Measurements from ENCODE around the gene CISD2.
"Not testable (repeated sequence)": the region's sequence is repeated elsewhere in the genome, so short reads cannot be mapped to it uniquely, and the experiment has no call there.

Gene CISD2, protein sequence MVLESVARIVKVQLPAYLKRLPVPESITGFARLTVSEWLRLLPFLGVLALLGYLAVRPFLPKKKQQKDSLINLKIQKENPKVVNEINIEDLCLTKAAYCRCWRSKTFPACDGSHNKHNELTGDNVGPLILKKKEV

DNA sequence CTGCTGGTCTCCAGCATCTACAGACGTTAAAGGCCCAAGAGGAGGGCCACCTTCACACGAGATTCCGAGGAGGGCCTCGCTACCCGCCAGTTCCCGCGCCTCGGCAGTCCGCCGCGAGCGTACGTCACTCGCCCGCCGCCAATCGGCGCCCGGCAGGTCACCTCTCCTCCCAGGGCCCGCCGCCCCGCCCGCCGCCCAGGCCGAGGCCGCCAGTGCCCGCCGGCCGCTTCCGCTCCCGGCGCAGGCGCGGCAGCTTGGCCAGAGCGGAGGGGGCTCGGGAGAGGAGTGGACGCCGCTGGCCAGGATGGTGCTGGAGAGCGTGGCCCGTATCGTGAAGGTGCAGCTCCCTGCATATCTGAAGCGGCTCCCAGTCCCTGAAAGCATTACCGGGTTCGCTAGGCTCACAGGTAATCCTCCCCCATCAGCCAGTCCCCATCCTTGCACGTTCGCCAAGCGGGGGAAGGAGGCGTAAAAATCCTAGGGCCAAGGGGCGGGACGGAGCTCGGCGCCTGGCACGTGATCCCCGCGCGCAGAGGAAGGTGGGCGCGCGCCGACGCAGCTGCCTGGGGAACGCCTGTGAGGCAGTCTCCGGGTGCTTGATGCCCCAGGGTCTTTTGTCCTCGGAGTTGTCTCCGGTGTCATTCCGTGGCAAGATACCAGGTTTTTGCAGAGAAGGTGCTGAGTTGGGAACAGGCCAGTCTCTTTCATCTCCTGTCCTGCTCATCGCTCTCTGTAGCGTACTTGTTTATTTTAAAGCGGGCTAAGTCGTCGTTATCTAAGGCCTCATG, at the start of gene CISD2:
Gene CISD2 (plus strand): TSS at position 212 of the 788 bp plus-strand sequence. CDS start 93 bp downstream, at position 305.
- DNase-seq (ENCODE audit: low read depth), result peak; percentile 86

DNA sequence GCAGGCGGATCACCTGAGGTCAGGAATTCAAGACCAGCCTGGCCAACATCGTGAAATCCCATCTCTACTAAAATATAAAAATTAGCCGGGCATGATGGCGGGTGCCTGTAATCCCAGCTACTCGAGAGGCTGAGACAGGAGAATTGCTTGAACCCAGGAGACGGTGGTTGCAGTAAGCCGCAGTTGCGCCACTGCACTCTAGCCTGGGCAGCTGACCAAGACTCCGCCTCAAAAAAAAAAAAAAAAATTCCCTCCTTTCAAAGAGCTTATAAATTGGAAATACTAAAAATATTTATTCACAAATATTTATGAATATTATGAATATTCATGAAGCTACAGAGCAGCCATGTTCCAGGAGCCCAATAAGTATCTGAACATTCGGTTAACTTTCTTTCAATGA, 49.7 kb upstream of the CISD2 start:
- DNase-seq (ENCODE audit: low read depth), result not testable (repeated sequence)

DNA sequence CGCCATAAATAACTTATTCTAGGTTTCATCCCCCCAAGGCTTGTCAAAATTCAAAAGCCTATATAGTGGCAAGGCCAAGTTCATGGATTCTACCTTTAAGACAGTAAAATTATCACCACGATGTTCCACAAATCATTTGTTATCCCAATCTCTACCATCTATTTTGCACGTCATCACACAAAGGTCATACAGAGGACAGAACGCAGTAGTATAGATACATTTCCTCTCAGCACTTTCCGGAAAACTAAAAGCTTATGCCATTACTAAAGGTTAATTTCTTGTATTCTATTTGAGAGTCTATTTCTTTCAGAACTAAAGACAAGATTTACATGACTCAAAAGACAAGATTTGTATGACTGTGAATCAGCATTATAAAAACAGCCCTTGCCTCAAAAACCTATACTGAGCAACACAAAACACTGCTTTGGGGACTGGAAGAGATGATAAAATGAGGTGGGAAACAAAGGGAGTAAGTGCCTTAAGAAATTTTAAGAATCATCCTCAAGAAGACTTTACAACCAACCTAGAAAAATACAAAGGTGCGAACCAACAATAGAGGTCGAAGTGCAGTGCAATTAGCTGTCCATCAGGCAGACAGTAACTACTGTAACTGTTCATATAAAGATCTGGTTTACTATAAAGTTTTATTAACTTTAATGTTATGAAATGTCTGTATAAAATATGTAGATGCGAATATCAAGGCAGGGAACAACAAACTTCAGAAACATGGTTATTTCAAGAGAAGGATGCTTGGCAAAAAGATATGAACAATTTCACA, 49.0 kb upstream of the CISD2 start:
- DNase-seq (ENCODE audit: low read depth), result no peak

DNA sequence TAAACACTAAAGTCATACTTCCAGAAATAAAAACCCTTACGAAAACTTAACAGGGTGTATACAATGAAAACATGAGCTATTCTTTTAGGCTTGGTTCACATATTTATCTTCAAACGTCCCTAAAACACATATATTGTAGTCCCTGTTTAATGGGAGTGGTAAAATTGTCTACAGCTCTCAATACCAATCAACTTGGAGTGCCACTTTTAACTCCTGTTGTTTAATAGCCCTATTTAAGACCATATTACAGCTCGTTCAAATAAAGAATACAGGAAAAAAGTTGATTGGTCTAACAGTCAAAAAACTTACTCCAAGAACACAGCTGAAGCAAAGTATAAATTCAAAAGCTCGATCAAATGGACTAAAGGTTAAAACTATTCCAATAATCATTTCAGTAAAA, 45.3 kb upstream of the CISD2 start:
- no peak for DNase-seq (ENCODE audit: low read depth)

DNA sequence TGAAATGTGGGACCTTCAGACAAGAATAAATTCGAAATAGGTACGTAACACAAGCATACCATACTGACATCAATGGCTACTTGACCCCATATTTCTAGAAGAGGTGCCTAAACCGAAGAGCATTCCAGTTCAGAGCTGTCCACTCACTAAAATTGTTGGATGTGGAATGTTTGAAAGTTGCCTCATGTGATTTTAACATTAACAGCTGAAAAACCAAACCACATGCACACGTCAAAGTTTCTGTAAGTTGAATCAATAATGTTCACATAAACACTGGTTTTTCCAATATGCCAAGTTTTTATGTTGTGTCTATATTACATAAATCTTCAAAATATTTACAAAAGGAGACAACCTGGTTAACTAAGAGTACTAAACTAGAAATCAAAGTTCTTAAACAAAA, 44.9 kb upstream of the CISD2 start:
- DNase-seq (ENCODE audit: low read depth), result no peak

DNA sequence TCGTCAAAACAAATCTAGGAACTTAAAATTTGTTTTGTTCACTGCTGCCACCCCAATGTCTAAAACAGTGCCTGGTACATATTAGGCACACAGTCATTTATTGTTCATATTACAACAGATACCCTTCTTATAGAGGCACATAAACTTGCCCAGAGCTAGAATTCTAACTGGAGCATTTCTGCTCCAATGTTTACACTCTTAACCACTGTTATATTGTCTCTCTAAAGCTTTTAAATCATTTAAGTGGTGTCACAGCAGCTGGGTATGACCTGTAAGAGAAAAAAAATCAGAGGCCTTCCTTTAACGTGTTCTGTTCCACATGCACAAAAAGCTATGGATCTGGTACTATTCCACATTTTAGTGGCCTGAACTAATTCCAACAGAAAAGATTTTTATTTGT, 44.4 kb upstream of the CISD2 start:
- no peak for DNase-seq (ENCODE audit: low read depth)

DNA sequence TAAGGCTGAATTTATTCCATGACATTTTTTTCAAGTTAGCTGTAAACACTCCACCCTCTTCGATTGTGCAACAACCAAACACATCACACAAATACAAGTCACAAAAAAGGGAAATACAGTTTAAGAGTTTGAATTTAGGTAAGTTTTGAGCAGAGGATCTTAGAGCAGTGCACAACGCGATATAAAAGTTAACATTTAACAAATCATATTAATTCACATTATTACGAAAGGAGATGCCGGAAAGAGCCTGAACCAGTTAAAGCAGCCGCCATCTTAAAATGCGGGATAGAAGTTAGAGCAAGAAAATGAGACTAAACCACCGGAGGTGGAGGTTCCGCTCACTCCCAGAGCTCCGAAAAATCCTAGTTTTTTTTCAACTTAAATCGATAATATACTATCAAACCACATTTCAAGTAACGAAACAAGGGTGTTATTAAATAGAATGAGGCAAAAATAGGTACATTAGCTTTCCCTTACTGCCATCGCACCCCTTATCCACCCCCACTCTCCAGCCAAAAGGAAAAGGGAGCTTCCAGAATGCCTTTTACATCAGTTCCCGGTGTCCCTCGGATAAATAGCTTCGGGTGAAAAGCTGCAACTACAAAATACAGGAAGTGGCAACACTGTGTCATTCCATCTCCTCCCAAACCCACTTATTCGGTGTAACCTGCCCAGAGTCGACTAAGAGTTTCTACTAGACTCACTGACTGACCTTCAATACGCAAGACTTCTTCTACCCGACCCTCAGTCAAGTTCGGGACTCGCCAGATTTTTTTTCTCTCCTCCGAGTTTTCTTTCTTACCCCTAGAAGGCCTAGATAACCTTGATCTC, 43.3 kb upstream of the CISD2 start:
- DNase-seq (ENCODE audit: low read depth), result peak; percentile 3

DNA sequence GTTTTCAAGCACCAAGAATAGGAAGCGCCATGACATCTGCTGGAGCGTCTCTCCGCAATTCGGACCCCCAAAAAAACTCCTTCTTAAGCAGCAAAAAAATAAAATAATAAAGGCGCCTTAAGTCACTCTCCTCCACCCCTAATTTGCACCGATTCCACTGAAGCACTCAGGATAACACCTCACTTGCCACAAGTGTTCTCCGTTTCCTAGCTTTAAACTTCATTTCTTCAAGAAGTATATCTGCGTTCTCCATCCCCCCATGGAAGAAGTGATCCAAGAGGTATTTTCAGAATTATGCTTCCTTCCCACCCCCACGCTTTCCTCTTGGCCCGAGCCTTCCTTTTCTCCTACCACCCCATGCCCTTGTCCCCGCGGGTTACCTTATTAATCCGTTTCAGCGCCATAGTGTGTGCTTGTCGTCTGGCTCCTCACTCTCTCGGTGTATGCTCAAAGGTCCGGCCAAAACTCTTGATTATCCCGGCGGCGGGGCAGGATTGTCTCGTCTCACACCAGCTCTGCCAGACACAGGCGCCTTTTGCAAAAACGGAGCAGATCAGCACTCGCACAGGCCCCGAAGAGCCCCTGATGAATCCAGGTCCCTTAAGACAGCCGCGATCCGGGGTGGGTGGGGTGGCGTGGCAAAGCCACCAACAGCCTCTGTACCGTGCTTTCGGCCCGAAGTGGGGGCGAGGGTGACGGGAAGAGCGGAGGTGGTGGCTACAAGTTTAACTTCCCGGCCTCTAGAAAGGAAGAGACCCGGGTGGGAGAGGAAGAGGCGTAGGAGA, 42.5 kb upstream of the CISD2 start:
- DNase-seq (ENCODE audit: low read depth), result no peak

DNA sequence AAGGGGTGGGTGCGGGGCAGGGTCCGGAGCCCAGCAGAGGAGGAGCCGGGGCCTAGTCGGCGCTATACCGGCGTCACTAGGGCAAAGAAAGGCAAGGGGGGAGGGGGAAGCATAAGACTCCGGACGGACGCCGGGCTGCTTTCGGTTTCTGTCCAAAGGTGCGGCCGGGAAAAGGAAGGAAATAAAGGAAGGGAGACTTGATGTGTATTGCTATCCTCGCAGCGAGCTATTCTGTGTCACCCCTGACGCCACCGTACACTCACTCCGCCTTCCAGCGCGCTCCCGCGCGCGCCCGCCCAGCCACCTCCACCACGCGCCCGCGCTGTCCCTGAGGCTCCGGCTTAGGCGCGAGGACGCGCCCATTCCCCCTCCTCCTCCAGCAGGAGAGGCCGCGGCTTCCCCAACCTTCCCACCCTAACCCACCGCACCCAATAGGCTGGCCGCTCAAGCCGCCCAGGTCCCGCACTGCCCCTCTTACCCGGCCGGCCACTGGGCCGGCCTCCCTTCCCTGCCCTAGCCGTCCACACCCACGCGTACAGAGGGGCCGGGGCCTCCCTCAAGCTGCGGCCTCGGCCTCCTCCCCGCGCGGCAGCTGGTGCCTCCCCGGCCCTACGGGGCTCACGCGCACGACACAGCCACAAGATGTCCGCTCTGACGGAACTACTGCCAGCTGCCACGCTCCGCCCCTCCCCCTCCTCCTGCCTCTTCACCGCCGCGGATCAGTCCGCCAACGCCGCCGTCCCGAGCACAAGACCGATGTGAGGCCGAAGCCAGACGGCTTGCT, 41.7 kb upstream of the CISD2 start, which contains the start of gene UBE2D3:
Gene UBE2D3 (minus strand): TSS at position 662 of the 784 bp plus-strand sequence. CDS start 1,043 bp downstream, outside the sequence.
- DNase-seq (ENCODE audit: low read depth), result peak; percentile 94

DNA sequence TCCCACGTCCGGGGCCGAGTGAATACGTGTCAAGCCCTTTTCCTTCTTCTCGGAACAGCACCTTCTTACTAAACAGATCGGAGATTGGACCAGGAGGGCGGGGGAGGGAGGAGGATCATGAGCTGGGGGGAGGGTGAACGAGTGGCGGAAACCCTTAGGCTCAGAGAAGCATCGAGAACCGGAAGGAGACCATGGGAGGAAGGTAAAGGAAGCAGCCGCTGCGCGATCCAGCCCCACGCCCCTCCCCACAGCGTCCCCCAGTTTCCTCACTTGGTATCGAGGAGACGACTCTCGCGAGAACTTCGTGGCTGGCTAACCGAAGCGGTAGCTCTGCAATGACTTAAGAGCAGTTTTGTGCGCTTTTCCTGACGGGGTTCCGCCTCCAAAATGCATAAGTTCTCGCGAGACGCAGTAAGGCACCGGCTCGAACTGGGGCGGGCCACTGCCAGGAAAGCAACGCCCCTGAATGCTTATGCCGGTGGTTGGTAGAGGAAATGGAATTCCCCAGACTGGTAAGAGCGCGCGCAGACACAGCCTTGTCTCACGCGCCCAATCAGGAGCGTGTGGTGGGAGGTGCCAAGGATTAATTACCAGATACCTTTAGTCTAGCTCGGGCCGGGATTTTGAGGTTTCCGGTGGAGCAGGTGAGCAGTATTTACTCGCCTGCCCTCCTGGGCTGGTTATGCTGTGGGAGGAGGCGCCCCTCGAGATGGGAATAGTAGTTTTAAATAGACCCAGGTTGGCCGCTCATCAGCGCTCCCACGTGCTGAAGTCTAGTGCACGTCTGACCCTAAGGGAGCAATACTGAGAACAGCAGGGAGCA, 40.9 kb upstream of the CISD2 start:
- peak; percentile 98 for DNase-seq (ENCODE audit: low read depth)

DNA sequence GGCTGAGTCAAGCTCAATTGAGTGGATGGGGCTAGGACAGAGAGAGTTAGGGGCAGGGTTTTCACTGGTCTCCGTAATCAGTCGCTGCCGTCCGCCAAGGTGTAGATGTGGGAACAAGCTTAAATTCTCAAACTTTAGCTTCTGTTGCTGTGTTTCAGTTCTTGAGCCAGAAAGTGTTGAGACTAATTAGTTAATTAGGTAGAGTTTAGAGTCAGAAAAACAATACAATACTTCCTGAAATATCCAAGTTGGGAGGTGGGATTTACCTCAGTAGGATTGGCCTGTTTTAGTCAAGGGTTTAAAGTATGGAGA, 40.3 kb upstream of the CISD2 start:
- no peak for DNase-seq (ENCODE audit: low read depth)

DNA sequence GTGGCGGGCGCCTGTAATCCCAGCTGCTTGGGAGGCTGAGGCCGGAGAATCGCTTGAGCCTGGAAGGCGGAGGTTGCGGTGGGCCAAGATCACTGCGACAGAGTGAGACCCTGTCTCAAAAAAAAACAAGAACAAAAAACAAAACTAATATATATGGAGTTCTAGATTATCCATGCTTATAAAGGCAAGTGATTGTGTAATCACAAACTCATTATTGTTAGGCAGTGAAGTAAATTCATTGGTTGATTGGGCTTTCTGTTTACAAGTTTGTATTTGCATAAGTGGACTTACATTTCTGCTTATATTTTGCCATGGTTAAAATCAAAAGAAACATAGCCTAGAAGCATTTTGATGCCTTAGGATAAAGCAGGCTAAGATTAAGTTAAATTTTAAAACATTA, 39.0 kb upstream of the CISD2 start:
- DNase-seq (ENCODE audit: low read depth), result no peak

DNA sequence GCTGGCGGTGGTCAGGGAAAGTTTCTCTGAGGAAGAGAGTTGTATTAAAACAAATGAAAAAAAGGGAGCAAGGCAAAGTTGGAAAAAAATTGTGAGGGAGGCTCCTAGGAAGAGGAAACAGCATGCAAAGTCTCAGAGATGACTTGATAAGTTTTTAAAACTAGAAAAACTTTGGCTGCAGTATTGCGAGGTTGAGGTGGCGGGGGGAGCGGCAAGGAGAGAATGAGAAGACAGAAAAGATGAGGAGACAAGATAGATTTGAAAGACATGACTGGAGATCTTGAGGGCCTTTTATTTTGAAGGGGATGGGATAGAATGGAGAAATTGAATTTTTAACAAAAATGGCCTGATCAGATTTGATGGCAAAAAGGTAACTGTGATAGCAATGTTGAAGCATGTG, 36.7 kb upstream of the CISD2 start:
- no peak for DNase-seq (ENCODE audit: low read depth)

DNA sequence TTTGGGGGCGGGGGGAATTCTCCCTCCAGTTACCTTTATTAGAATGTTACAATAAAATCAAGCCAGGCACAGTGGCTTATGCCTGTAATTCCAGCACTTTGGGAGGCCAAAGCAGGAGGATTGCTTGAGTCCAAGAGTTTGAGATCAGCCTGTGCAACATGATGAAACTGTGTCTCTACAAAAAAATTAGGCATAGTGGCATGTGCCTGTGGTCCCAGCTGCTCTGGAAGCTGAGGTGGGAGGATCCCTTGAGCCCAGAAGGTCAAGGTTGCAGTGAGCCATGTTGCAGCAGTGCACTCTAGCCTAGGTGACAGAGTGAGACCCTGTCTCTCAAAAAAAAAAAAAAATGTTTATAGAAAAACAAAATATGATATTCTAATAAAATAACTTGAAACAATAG, 36.1 kb upstream of the CISD2 start:
- DNase-seq (ENCODE audit: low read depth), result no peak

DNA sequence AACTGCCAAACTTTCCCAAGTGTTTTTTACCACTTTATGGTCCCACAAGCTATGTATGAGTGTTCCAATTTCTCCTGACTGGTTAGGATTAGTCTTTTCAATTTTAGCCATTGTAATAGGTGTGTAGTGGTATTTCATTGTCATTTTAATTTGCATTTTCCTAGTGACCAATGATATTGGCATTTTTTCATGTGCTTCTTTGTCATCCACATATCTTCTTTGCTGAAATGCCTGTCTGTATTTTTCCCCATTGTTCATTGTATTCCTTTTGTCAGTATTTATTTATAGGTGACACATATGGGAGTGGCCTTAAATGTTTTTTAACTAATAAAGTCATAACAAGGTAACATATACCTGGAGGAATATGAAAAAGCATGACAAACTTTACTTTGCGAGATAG, 32.2 kb upstream of the CISD2 start:
- DNase-seq (ENCODE audit: low read depth), result no peak

DNA sequence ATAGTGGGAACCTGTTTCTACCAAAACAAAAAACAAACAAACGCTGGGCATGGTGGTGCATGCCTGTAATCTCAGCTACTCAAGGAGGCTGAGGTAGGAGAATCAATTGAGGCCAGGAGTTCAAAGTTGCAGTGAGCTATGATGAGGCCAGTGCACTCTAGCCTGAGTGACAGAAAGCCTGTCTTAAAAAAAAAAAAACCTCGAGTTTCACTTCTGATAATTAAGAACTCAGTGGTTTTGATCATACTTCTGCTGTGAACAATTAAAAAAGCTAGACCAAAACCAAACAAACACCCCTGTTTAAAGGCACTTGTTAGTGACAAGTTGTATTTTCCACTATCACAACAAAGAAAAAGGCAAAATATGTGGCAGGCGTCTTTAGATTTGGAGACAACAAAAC, 26.4 kb upstream of the CISD2 start:
- no peak for DNase-seq (ENCODE audit: low read depth)

DNA sequence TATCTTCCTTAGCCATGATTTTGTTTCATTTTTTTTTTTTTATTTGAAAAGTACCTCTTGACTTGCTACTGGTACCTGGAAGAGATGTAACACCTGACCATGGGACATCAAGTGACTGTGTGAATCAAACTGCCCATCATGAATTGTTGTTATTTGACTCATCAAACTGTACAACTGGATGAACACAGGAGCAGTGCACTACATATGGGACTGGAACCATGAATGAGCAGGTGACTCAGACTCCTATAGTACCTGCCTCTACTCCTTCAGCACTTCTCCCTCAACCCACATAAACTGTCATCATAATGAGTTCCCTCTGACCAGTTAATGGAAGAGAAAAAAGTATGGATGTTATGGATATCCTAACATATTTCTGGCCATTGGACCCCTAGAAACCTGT, 25.5 kb upstream of the CISD2 start:
- no peak for DNase-seq (ENCODE audit: low read depth)

DNA sequence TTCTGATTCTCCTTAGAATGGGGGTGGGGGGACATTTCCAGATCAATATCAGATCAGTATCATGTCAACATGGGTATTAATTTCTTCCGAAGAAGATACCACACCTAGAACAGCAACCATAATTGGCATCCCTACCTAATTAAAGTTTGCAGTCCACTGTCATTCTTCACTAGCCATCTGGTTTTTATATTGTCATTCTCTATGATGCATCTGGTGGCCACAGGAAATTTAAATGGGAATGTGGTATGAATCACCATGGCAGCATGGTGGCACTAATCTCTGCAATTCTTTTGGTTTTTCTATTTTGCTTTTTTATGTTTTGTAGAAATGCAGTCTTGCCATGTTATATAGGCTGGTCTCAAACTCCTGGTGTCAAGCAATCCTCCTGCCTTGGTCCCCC, 24.9 kb upstream of the CISD2 start:
- no peak for DNase-seq (ENCODE audit: low read depth)

DNA sequence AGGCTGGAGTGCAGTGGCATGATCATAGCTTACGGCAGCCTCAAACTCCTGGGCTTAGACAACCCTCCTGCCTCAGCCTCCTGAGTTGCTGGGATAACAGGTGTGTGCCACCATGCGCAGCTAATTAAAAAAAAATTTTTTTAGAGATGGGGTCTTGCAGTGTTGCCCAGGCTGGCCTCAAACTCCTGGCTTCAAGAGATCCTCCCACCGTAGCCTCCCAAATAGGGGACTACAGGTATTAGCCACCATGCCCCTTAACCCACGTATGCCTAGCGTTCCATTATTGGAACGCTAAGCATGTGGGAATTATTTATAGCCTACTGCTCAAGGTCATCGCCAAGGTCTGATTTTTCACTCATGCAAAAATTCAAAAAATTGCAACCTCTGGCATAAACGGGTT, 21.1 kb upstream of the CISD2 start:
- no peak for DNase-seq (ENCODE audit: low read depth)

DNA sequence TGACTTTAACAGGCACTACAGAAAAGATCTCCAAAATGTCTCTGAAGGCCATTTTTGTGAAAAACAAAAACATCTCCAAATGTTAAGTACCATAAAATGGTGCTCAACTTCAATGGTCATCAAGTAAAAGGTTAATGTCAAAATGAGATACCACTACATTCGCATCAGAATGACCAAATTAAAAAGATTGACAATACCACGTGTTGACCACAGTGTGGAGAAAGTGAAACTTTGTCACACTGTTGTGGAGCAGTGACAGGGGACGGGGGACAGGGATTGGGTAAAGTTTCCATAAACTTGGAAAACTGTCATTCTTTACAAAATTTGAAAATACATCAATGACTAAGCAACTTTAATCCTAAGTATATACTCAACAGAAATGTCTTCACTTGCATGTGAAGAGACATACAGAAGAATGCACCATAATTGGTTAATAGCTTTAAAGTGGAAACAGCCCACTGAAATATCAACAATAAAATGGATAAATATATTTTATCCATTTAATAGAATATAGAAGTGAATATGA, 19.1 kb upstream of the CISD2 start:
- no peak for DNase-seq (ENCODE audit: low read depth)
